GM21619 (cell line): ENCODE data around the gene CLPSL1.
A peak's percentile ranks its signal among the peaks of the same experiment; 100 is the strongest.
"Not testable (repeated sequence)": the region's sequence is repeated elsewhere in the genome, so short reads cannot be mapped to it uniquely, and the experiment has no call there.

Experiments used
- ATAC-seq: cut with Tn5 transposase; IDR thresholded peaks from one replicate; pipeline ENCODE4 v1.9.1; 2021; ENCODE audit not compliant: unreplicated experiment

CLPSL1 gene

GRCh38 chr6:35780719-35781118 lies at the start of gene CLPSL1:
Gene CLPSL1, plus strand, starts transcription at chr6:35781019. Its CDS starts 92 bp downstream, at chr6:35781111.
- no peak for ATAC-seq

GRCh38 chr6:35731414-35731735 lies 49.4 kb upstream of the CLPSL1 start:
- ATAC-seq: peak; percentile 48

- peak; percentile 41 for ATAC-seq
Measured at GRCh38 chr6:35731736-35732532, 48.9 kb upstream of the CLPSL1 start.

GRCh38 chr6:35733633-35734032 lies 47.2 kb upstream of the CLPSL1 start:
- ATAC-seq: no peak

GRCh38 chr6:35734319-35734718 lies 46.5 kb upstream of the CLPSL1 start:
- not testable (repeated sequence) for ATAC-seq

GRCh38 chr6:35735452-35735851 lies 45.4 kb upstream of the CLPSL1 start:
- ATAC-seq: no peak

- ATAC-seq: no peak
Measured at GRCh38 chr6:35736253-35736894, 44.4 kb upstream of the CLPSL1 start.

- ATAC-seq: no peak
Measured at GRCh38 chr6:35736982-35737412, 43.8 kb upstream of the CLPSL1 start, which contains the start of gene ARMC12. Gene ARMC12, plus strand, starts transcription at chr6:35737032. Its CDS starts 77 bp downstream, at chr6:35737109.

- ATAC-seq: peak; percentile 53
Measured at GRCh38 chr6:35737413-35738211, 43.2 kb upstream of the CLPSL1 start.

- no peak for ATAC-seq
Measured at GRCh38 chr6:35739645-35740524, 40.9 kb upstream of the CLPSL1 start.

GRCh38 chr6:35742842-35743241 lies 38.0 kb upstream of the CLPSL1 start:
- no peak for ATAC-seq

- ATAC-seq: no peak
Measured at GRCh38 chr6:35745509-35745908, 35.3 kb upstream of the CLPSL1 start.

GRCh38 chr6:35746516-35746915 lies 34.3 kb upstream of the CLPSL1 start:
- no peak for ATAC-seq

GRCh38 chr6:35747877-35748276 lies 32.9 kb upstream of the CLPSL1 start:
- no peak for ATAC-seq

- ATAC-seq: no peak
Measured at GRCh38 chr6:35750557-35750956, 30.3 kb upstream of the CLPSL1 start.

- ATAC-seq: no peak
Measured at GRCh38 chr6:35751594-35751993, 29.2 kb upstream of the CLPSL1 start.

GRCh38 chr6:35752330-35752729 lies 28.5 kb upstream of the CLPSL1 start:
- no peak for ATAC-seq

GRCh38 chr6:35754452-35755277 lies 26.2 kb upstream of the CLPSL1 start:
- ATAC-seq: no peak

GRCh38 chr6:35755278-35755924 lies 25.4 kb upstream of the CLPSL1 start:
- ATAC-seq: no peak
